SU-DHL-6 (cell line): ENCODE results near the gene SOX13.
"Not testable (repeated sequence)": the region's sequence is repeated elsewhere in the genome, so short reads cannot be mapped to it uniquely, and the experiment has no call there.

ENCODE experiments used
- EZH2phosphoT487 ChIP-seq: fragments of 200-600 bp; sonication (generic), shearing (Covaris generic); conservative IDR thresholded peaks from 2 replicates; pipeline ENCODE4 v1.6.1; 2018; ENCODE audit warnings: mild to moderate bottlenecking, antibody characterized with exemption, low read length, moderate library complexity, mixed read lengths
- TF ChIP-seq, protein P1 (sequence below): fragments of 200-600 bp; sonication (generic); IDR thresholded peaks from one replicate; pipeline ENCODE4 v1.5.1; 2017; ENCODE audit warnings: antibody characterized with exemption, mild to moderate bottlenecking, low read length, moderate library complexity; ENCODE audit not compliant: insufficient read depth, poor library complexity, severe bottlenecking

DNA sequence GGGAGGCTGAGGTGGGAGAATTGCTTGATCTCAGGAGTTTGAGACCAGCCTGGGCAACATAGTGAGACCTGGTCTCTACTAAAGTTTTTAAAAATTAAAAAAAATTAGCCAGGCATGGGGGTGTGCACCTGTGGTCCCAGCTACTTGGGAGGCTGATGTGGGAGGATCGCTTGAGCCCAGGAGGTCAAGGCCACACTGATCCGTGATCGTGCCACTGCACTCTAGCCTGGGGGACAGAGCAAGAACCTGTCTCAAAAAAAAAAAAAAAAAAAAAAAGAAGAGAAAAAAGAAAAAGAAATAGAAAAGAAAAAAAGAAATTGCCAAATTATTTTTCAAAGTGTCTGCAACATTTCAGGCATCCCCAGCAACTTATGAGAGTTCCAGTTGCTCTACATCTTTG lies 24.1 kb upstream of the SOX13 start:
- TF ChIP-seq, protein P1, sequence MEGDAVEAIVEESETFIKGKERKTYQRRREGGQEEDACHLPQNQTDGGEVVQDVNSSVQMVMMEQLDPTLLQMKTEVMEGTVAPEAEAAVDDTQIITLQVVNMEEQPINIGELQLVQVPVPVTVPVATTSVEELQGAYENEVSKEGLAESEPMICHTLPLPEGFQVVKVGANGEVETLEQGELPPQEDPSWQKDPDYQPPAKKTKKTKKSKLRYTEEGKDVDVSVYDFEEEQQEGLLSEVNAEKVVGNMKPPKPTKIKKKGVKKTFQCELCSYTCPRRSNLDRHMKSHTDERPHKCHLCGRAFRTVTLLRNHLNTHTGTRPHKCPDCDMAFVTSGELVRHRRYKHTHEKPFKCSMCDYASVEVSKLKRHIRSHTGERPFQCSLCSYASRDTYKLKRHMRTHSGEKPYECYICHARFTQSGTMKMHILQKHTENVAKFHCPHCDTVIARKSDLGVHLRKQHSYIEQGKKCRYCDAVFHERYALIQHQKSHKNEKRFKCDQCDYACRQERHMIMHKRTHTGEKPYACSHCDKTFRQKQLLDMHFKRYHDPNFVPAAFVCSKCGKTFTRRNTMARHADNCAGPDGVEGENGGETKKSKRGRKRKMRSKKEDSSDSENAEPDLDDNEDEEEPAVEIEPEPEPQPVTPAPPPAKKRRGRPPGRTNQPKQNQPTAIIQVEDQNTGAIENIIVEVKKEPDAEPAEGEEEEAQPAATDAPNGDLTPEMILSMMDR, result not testable (repeated sequence)
- not testable (repeated sequence) for TF ChIP-seq EZH2phosphoT487
